GM18907 (cell line): ENCODE measurements around the gene CEP170B.
A peak's percentile ranks its signal among the peaks of the same experiment; 100 is the strongest.
"Not testable (repeated sequence)": the region's sequence is repeated elsewhere in the genome, so short reads cannot be mapped to it uniquely, and the experiment has no call there.

Experiments
- ATAC-seq: cut with Tn5 transposase; IDR thresholded peaks from one replicate; pipeline ENCODE4 v1.9.1; 2021; ENCODE audit warnings: mild to moderate bottlenecking, moderate library complexity; ENCODE audit not compliant: unreplicated experiment

CEP170B gene

GRCh38 chr14:104903990-104904389 lies 38.9 kb downstream of the CEP170B start:
- ATAC-seq = no peak

DNA sequence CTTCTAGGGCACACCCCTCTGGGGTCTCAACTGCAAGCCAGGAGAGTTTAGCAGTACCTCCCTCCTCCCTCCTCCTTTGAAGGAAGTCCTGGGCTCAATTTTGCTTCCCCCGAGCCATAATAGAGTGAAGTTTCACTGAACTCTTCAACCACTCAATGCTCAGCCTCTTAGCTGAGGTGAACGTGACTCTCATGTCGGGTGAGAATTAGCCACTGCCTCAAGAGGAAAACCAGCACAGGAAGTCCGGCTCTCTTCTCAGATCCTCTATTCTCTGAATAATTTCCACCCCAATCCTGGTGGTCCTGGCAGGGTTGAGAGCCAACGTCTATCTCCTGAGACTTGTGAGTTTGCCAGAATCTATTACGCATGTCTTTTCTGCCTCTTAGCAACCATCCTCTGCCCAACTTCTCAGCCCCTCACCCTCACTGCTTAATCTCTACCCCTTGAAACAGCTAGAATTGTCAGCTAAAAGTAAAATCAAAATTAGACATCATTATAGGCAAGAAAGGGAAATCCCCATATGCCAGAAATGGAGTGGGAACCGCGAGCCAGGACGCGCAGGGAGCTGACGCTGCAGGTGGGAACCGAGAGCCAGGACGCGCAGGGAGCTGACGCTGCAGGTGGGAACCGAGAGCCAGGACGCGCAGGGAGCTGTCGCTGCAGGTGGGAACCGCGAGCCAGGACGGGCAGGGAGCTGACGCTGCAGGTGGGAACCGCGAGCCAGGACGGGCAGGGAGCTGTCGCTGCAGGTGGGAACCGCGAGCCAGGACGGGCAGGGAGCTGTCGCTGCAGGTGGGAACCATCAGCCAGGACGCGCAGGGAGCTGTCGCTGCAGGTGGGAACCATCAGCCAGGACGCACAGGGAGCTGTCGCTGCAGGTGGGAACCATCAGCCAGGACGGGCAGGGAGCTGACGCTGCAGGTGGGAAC lies 39.8 kb downstream of the CEP170B start:
- ATAC-seq = not testable (repeated sequence)

GRCh38 chr14:104905579-104905933 lies 40.5 kb downstream of the CEP170B start:
- ATAC-seq = not testable (repeated sequence)

DNA sequence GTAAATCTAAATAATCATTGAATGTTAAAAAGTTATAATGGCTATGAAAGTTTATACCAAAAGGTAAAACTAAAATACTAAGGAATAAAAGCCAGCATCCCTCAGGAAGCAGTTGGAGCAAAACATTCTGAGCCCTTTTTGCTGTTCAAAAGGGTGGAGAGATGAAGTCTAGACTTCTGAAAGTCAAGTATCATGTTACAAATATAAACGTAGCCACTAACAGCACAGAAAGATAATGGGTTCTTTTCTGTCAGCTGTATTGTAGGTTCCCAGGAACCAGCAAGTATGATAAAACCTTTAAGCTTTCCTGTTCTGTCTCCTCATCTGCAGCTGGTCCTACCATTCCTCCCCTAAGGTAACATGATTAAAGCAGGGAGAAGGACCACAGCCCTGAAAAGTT lies 43.2 kb downstream of the CEP170B start:
- ATAC-seq = no peak

GRCh38 chr14:104912053-104912452 lies 47.0 kb downstream of the CEP170B start:
- ATAC-seq = no peak

- ATAC-seq = no peak
These were observed 48.4 kb downstream of the CEP170B start for GRCh38 chr14:104913435-104913834.

DNA sequence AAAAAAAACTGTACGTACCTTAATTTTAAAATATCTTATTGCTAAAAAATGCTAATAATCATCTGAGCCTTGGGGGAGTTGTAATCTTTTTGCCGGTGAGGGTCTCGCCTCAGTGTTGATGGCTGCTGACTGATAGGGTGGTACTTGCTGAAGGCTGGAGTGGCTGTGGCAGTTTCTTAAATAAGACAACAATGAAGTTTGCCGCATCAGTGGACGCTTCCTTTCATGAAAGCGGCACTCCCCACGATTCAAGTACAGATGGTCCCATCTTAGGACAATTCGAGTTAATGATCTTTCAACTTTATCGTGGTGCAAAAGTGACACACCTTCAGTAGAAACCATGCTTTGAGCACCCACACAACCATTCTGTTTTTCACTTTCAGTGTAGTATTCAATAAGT lies 52.0 kb downstream of the CEP170B start:
- ATAC-seq = no peak

- no peak for ATAC-seq
These were observed 52.9 kb downstream of the CEP170B start for GRCh38 chr14:104917993-104918392.

- ATAC-seq = not testable (repeated sequence)
These were observed 54.3 kb downstream of the CEP170B start for GRCh38 chr14:104919152-104919992.

GRCh38 chr14:104919993-104920315 lies 54.9 kb downstream of the CEP170B start:
- ATAC-seq = no peak

- ATAC-seq = no peak
These were observed 58.8 kb downstream of the CEP170B start for GRCh38 chr14:104923640-104924420.

- no peak for ATAC-seq
These were observed 59.5 kb downstream of the CEP170B start, which contains the start of gene PLD4 for GRCh38 chr14:104924421-104925213. Gene PLD4 (plus strand): TSS chr14:104924879. CDS start chr14:104927141, 2,262 bp downstream.

DNA sequence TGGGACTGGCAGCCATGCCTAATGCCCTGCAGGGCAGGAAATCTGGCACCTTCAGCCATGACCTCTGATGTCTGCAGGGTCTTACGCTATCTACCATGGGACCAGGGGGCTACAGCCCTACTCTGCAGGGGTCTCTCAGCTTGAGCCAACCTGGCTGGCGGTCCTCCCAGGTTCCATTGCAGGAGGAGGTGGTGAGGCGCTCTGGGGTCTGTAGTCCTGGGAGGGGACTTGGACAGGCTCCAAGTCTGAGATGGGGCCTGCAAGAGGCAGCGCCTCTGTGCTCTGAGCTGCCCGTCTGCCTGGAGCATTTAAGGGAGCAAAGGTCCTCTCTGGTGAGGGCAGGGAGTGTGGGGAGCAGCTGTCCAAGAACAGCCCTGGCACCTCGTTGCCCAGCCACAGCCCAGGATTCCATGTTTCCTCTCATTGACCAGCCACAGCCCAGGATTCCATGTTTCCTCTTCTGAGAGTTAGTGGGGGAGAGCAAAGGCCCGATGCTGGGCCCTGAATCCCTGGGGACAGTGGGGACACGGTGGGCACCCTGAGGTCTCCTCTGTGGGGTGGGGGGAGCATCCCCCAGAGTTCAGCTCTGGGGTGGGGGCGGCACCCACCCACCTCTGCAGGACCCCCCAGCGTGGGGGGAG lies 60.3 kb downstream of the CEP170B start:
- ATAC-seq = no peak

DNA sequence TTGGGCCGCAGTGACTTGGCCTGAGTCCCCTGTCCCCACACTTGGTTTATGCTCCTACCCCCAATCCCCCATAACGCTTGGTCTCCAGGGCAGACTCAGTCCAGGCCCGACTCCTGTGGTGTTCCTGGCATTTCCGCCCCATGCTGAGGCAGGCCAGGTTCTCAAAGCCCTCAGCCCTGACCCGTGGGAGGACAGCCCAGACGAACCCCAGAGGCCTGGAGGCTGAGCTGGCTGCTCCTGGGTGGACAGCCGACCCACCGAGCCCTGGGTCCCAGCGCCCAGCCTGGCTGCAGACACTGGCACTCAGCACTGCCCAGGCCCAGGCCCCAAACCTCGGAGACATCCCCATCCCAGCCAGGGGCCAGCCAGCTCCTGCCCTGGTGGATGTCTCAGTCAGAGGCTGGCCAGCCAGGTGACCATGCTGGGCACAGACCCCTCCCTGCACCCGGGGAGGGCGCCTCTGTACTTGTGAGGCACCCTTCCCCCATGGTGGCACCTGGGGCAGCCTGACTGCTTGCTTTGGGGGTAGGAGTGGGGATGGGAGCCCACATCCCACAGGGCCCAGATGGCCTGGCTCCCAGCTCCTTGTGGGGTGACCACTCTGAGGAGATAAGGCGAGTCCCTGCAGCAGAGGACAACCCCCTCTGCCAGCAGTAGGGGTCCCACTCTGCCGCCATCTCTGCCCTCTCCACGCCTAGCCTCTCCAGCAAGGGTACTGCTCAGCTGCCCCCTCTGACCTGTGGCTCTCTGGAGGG lies 61.0 kb downstream of the CEP170B start:
- ATAC-seq = peak; percentile 16

GRCh38 chr14:104926619-104927431 lies 61.8 kb downstream of the CEP170B start:
- ATAC-seq = peak; percentile 76

- no peak for ATAC-seq
These were observed 62.4 kb downstream of the CEP170B start for GRCh38 chr14:104927432-104927816.

DNA sequence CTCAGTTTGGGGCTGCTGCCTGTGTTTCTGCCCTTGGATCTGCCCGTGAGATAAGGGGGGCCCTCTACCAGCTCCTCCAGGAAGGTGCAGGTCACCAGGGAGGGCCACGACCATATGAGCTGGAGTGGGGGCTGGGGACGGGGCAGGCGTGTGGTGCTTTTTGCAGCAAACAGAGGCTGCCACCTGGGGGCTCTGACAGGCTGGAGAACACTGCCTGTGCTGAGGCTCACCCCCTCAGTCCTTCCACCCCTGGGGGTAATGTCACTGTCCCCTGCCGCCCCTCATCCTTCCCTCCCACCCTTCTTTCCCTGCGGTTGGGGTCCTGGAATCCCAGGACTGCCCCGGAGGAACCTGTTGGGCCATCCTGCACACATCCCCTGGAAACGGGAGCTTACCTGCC lies 62.8 kb downstream of the CEP170B start:
- no peak for ATAC-seq
